HG03565 (cell line): ENCODE data around the gene SRRT.
"Not testable (repeated sequence)": the region's sequence is repeated elsewhere in the genome, so short reads cannot be mapped to it uniquely, and the experiment has no call there.

Experiments used
- ATAC-seq: cut with Tn5 transposase; IDR thresholded peaks from one replicate; pipeline ENCODE4 v1.9.1; 2021; ENCODE audit warnings: mild to moderate bottlenecking, moderate library complexity; ENCODE audit not compliant: unreplicated experiment

Gene SRRT

GRCh38 chr7:100854146-100854895, 20.6 kb upstream of the SRRT start:
- no peak for ATAC-seq

GRCh38 chr7:100854899-100855298, 20.0 kb upstream of the SRRT start:
- ATAC-seq, result not testable (repeated sequence)

GRCh38 chr7:100855515-100855914, 19.4 kb upstream of the SRRT start:
- no peak for ATAC-seq

GRCh38 chr7:100856871-100857282, 18.0 kb upstream of the SRRT start:
- no peak for ATAC-seq

GRCh38 chr7:100859856-100860255, 15.0 kb upstream of the SRRT start:
- no peak for ATAC-seq

GRCh38 chr7:100860702-100861615, 13.9 kb upstream of the SRRT start:
- no peak for ATAC-seq

- no peak for ATAC-seq
Observed at GRCh38 chr7:100861616-100861985, 13.3 kb upstream of the SRRT start.

- ATAC-seq, result no peak
Observed at GRCh38 chr7:100863406-100863950, 11.4 kb upstream of the SRRT start.

GRCh38 chr7:100864263-100864845, 10.5 kb upstream of the SRRT start:
- no peak for ATAC-seq

GRCh38 chr7:100865372-100865911, 9.5 kb upstream of the SRRT start:
- ATAC-seq, result no peak

GRCh38 chr7:100865938-100866728, 8.8 kb upstream of the SRRT start:
- ATAC-seq, result no peak

GRCh38 chr7:100866729-100867039, 8.2 kb upstream of the SRRT start:
- ATAC-seq, result no peak

- ATAC-seq, result no peak
Observed at GRCh38 chr7:100867040-100867775, 7.7 kb upstream of the SRRT start, which contains the start of gene TRIP6. Gene TRIP6 (plus strand): TSS chr7:100867387. CDS start chr7:100867498, 111 bp downstream.

GRCh38 chr7:100867776-100868485, 7.0 kb upstream of the SRRT start:
- no peak for ATAC-seq

GRCh38 chr7:100873599-100874299, 1.2 kb upstream of the SRRT start:
- no peak for ATAC-seq

GRCh38 chr7:100874300-100874576, 665 bp upstream of the SRRT start:
- ATAC-seq, result no peak

- peak; percentile 6 for ATAC-seq
Observed at GRCh38 chr7:100875356-100875751, 451 bp downstream of the SRRT start.

GRCh38 chr7:100878013-100878412, 3.1 kb downstream of the SRRT start:
- no peak for ATAC-seq

- ATAC-seq, result no peak
Observed at GRCh38 chr7:100878685-100879084, 3.8 kb downstream of the SRRT start.
